Glutamatergic neuron (in vitro differentiated cells): ENCODE results near the gene PARP9. TPM values are rescaled to one million over a fixed set of nuclear protein-coding genes. Genes with fewer than 3 reads are reported as not detected.

Source experiments
- DNase-seq: peaks from one replicate; pipeline ENCODE4 v3.0.0; 2022
- H3K27ac Mint-ChIP-seq: one replicate; pipeline ENCODE4 v1.8.0; 2020; ENCODE audit warnings: mild to moderate bottlenecking, mixed read lengths, inconsistent platforms; ENCODE audit not compliant: unreplicated experiment
- H3K27me3 Mint-ChIP-seq: one replicate; pipeline ENCODE4 v1.8.0; 2020; ENCODE audit warnings: mild to moderate bottlenecking, moderate library complexity, mixed read lengths, inconsistent platforms; ENCODE audit not compliant: unreplicated experiment
- H3K36me3 Mint-ChIP-seq: one replicate; pipeline ENCODE4 v1.8.0; 2020; ENCODE audit warnings: mild to moderate bottlenecking, mixed read lengths, inconsistent platforms; ENCODE audit not compliant: unreplicated experiment
- H3K4me1 Mint-ChIP-seq: one replicate; pipeline ENCODE4 v1.8.0; 2020; ENCODE audit warnings: mild to moderate bottlenecking, low read depth, mixed read lengths, inconsistent platforms; ENCODE audit not compliant: unreplicated experiment
- H3K4me3 Mint-ChIP-seq: one replicate; pipeline ENCODE4 v1.8.0; 2020; ENCODE audit warnings: mild to moderate bottlenecking, mixed read lengths, inconsistent platforms; ENCODE audit not compliant: unreplicated experiment
- H3K9me3 Mint-ChIP-seq: one replicate; pipeline ENCODE4 v1.8.0; 2020; ENCODE audit warnings: mild to moderate bottlenecking, moderate library complexity, mixed read lengths, inconsistent platforms; ENCODE audit not compliant: unreplicated experiment
- long read RNA-seq: library from polyadenylated mRNA; unstranded; transcript quantifications from one replicate; pipeline ENCODE4 v2.0.0, GENCODE V29; 2020; ENCODE audit not compliant: unreplicated experiment
- total RNA-seq: library from RNA; stranded (reverse); fragmentation: NEBNext Ultra II Directional; extraction: Animal tissue kit (Norgen Biotek cat#: 25700); gene quantifications from one replicate; pipeline ENCODE4 v1.2.1, GENCODE V29; 2021; ENCODE audit not compliant: unreplicated experiment
- TF ChIP-seq, protein P1 (sequence below): fragments of 200-600 bp; sonication (generic); IDR thresholded peaks from one replicate; pipeline ENCODE4 v1.5.0; 2021; ENCODE audit not compliant: partially characterized antibody, unreplicated experiment

PARP9 gene
- 0.27 TPM for total RNA-seq
- long read RNA-seq, result 0 reads

DNA sequence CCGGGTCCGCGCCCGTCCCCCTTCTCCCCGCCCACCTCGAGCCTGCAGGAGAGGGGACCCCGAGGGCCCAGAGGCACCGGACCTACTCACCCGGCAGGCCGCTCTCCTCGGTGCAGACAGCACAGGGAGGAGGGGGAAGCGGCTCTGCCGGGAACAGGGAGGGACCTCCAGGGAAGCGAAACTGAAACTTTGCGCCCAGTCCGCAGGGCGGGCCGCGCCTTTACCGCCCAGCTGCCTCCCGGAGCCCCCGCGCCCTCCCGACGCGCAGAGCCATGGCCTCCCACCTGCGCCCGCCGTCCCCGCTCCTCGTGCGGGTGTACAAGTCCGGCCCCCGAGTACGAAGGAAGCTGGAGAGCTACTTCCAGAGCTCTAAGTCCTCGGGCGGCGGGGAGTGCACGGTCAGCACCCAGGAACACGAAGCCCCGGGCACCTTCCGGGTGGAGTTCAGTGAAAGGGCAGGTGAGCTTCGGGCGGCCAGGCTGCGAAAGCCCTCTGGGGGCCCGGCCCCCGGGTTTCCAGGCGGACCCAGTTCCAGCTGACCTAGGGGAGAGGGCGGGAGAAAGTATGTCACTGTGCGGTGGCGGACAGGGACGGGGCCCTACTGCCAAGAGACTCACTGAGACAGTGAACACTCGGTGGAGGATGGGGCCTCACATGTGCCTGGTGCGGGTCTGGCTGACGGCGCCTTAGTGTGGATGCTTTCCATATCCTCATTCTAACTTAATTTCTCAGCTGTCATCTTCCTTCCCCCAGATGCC is at the start of gene PARP9, which contains the start of gene DTX3L:
PARP9 (minus strand) TSS at position 146 of the 758 bp plus-strand sequence. CDS start 4,680 bp downstream, outside the sequence.
DTX3L (plus strand) TSS at position 184 of the 758 bp plus-strand sequence; CDS start at position 273, 89 bp downstream.
- TF ChIP-seq, protein P1, sequence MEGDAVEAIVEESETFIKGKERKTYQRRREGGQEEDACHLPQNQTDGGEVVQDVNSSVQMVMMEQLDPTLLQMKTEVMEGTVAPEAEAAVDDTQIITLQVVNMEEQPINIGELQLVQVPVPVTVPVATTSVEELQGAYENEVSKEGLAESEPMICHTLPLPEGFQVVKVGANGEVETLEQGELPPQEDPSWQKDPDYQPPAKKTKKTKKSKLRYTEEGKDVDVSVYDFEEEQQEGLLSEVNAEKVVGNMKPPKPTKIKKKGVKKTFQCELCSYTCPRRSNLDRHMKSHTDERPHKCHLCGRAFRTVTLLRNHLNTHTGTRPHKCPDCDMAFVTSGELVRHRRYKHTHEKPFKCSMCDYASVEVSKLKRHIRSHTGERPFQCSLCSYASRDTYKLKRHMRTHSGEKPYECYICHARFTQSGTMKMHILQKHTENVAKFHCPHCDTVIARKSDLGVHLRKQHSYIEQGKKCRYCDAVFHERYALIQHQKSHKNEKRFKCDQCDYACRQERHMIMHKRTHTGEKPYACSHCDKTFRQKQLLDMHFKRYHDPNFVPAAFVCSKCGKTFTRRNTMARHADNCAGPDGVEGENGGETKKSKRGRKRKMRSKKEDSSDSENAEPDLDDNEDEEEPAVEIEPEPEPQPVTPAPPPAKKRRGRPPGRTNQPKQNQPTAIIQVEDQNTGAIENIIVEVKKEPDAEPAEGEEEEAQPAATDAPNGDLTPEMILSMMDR, result no peak
- Mint-ChIP-seq H3K27ac (peak within 1 kb of the TSS; percentile 43), H3K4me1 (no peaks in the 10 kb centered on the region), H3K36me3 (no peaks in the 10 kb centered on the region), H3K27me3 (peaks cover 7% of the 10 kb centered on the region), H3K4me3 (peak within 1 kb of the TSS; percentile 79), H3K9me3 (peaks cover 2% of the 10 kb centered on the region)
- DNase-seq, result peak; percentile 51

DNA sequence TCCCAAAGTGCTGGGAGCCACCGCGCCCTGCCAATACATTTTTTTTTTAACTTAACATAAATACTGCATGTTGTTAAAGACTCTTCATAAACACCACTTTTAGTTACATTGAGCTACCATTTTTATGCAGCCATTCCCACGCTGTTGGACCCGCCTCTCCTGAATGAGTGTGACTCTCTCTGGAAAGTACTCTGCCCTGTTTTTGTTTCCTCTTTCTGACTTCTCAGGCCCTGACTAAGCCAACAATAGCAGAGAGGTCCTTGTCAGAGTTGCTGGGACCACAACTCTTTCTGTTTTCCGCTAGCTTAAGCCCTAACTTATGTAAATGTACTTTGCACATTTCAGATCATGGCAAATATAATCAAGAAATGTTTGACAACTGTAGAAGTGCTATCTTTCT is 48.6 kb upstream of the PARP9 start:
- no peaks in the 10 kb centered on the region for H3K9me3 Mint-ChIP-seq
- no peak overlapping the region for H3K27ac Mint-ChIP-seq
- no peaks in the 10 kb centered on the region for H3K36me3 Mint-ChIP-seq
- no peak for DNase-seq
- TF ChIP-seq, protein P1, result no peak
- H3K27me3 Mint-ChIP-seq, result peaks cover under 1% of the 10 kb centered on the region
- no peaks in the 10 kb centered on the region for H3K4me1 Mint-ChIP-seq
- H3K4me3 Mint-ChIP-seq, result no peak overlapping the region

DNA sequence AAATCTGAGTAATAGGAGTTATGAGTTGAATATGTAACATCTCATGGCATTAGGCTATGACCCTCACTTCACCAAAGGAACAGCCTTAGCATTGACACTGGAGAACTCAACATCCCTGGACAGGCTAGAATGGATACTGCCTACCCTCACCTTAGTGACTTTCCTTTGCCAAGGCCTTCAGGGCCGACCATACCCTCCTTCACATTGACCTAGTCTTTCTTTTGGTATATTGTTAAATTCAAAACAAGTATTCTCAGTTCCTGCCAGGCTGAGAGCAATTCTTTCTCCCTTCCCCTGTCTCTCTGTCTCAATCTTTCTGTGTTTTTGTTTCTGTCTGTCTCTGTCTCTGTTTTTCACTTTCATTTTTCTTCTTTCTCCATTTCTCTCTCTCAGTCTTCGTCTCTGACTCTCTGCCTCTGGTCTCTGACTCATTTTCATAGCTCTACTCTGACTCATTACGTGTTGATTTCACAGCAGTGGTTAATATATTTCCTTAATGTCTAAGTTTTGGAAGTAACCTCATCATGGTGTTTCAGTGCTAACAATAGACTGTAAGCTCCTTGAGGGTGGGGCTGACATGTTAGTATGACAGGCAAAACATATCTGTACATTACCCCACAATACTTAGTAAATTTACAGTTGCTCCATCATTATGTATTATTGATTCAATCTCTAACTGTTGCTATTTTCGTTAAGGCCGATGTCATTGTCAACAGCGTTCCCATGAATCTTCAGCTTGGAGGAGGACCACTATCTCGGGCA is 45.9 kb upstream of the PARP9 start:
- no peak for DNase-seq
- no peak overlapping the region for H3K27ac Mint-ChIP-seq
- H3K9me3 Mint-ChIP-seq, result no peaks in the 10 kb centered on the region
- H3K27me3 Mint-ChIP-seq, result peaks cover 1% of the 10 kb centered on the region
- H3K4me1 Mint-ChIP-seq, result no peaks in the 10 kb centered on the region
- H3K36me3 Mint-ChIP-seq, result no peaks in the 10 kb centered on the region
- TF ChIP-seq, protein P1, result no peak
- H3K4me3 Mint-ChIP-seq, result no peak overlapping the region

DNA sequence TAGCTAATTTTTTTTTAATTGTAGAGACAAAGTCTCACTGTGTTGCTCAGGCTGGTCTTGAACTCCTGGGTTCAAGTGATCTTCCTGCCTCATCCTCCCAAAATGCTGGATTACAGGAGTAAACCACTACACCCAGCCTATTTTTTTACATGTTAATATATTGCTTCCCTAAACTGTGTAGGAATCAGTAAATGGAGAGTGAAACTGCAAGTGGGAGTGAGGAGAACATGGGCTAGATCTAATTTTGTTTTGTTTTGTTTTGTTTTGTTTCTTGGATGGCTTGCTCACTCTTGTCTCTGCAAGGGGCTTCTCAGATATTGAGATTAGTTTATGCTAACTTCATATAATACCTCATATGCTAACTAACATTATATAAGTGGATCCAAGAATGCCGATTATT is 44.8 kb upstream of the PARP9 start:
- no peaks in the 10 kb centered on the region for H3K4me1 Mint-ChIP-seq
- no peak for DNase-seq
- no peak overlapping the region for H3K4me3 Mint-ChIP-seq
- no peak overlapping the region for H3K27ac Mint-ChIP-seq
- no peaks in the 10 kb centered on the region for H3K9me3 Mint-ChIP-seq
- H3K36me3 Mint-ChIP-seq, result no peaks in the 10 kb centered on the region
- TF ChIP-seq, protein P1, result no peak
- H3K27me3 Mint-ChIP-seq, result peaks cover 1% of the 10 kb centered on the region
